WERI-Rb-1 (cell line): Measurements from ENCODE around the gene DPH1.

Source experiments
- DNase-seq: peaks from one replicate; pipeline ENCODE4 v3.0.0-alpha.2; 2020
- H3K27ac ChIP-seq: fragments of 250-450 bp; sonication (Bioruptor Pico); 2 replicates; pipeline ENCODE4 v1.5.1; 2020; ENCODE audit warnings: mild to moderate bottlenecking, moderate library complexity
- H3K27me3 ChIP-seq: fragments of 250-450 bp; sonication (Bioruptor Pico); 2 replicates; pipeline ENCODE4 v1.5.1; 2021; ENCODE audit warnings: mild to moderate bottlenecking, low read depth, moderate library complexity; ENCODE audit not compliant: insufficient read depth, severe bottlenecking
- H3K36me3 ChIP-seq: fragments of 250-450 bp; sonication (Bioruptor Pico); 2 replicates; pipeline ENCODE4 v1.5.1; 2020; ENCODE audit warnings: mild to moderate bottlenecking, moderate library complexity
- H3K4me3 ChIP-seq: 2 replicates; pipeline ENCODE4 v1.5.1; 2011; ENCODE audit warnings: low read depth, mild to moderate bottlenecking, control low read depth, low read length
- H3K9me3 ChIP-seq: fragments of 250-450 bp; sonication (Bioruptor Pico); 2 replicates; pipeline ENCODE4 v1.5.1; 2021; ENCODE audit warnings: mild to moderate bottlenecking, moderate library complexity; ENCODE audit not compliant: severe bottlenecking
- CTCF ChIP-seq: IDR thresholded peaks from 2 replicates; pipeline ENCODE4 v1.5.1; 2011; ENCODE audit warnings: low read depth, mild to moderate bottlenecking, control low read depth, inconsistent platforms, low read length

The DPH1 gene

GRCh38 chr17:2063261-2064146 lies 33.6 kb downstream of the DPH1 start:
- Histone ChIP-seq H3K27me3 (no peaks in the 10 kb centered on the region), H3K36me3 (peaks cover 52% of the 10 kb centered on the region), H3K4me3 (no peak overlapping the region), H3K9me3 (no peaks in the 10 kb centered on the region), H3K27ac (no peak overlapping the region)
- no peak for DNase-seq
- TF ChIP-seq CTCF = no peak

GRCh38 chr17:2064147-2064489 lies 34.2 kb downstream of the DPH1 start:
- Histone ChIP-seq H3K27me3 (no peaks in the 10 kb centered on the region), H3K27ac (no peak overlapping the region), H3K36me3 (peaks cover 53% of the 10 kb centered on the region), H3K9me3 (no peaks in the 10 kb centered on the region), H3K4me3 (no peak overlapping the region)
- DNase-seq = no peak
- no peak for TF ChIP-seq CTCF

DNA sequence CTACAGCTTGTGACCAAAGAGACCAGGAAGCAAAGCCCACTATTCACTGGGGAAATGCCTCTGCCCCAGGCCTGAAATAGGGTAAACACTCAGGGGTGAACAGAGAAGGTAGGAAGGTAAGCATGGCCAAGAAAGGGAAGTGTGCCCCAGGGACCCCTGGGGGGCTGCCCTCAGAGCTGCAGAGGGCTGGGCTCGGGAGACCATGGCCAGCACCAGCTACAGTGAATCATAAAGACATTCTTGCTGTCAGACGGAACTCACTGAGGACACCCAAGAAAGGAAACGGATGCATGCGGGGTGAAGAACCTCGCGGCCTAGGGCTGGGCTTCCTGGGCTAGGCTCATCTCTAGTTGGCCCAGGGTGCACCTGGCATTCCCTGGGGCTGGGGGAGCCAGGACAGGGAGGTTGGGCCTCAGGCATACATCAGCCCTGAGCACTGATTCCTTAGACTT lies 34.6 kb downstream of the DPH1 start:
- Histone ChIP-seq H3K4me3 (no peak overlapping the region), H3K9me3 (no peaks in the 10 kb centered on the region), H3K36me3 (peaks cover 53% of the 10 kb centered on the region), H3K27ac (no peak overlapping the region; the same call in 1 of the 2 replicates), H3K27me3 (no peaks in the 10 kb centered on the region)
- DNase-seq = no peak
- TF ChIP-seq CTCF = no peak

- peak; percentile 83 for TF ChIP-seq CTCF
- peaks cover 53% of the 10 kb centered on the region for H3K36me3 ChIP-seq
- no peak overlapping the region for H3K4me3 ChIP-seq
- no peaks in the 10 kb centered on the region for H3K27me3 ChIP-seq
- peak; percentile 84 for DNase-seq
- no peaks in the 10 kb centered on the region for H3K9me3 ChIP-seq
- H3K27ac ChIP-seq = no peak overlapping the region; the same call in 1 of the 2 replicates
These were observed 35.2 kb downstream of the DPH1 start for GRCh38 chr17:2064980-2065785.

DNA sequence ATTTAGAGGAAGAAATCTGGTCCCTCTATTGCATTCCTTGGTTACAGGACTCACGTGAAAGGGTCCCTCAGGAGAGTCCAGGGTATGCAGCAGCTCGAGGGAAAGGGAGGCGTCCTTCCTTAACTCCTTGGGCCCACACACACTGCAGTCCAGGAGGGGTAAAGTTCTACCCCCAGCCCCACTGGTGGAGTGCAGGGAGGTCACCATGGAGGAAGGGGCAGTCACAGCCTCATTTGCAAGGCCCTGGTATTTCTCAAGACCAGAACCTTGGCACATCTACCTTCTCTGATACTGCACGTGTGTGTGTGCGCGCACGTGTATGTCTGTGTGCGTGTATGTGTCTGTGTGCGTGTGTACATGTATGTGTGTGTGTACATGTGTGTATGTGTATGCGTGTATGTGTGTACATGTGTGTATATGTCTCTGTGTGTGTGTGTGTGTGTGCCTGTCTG lies 36.0 kb downstream of the DPH1 start:
- H3K9me3 ChIP-seq = no peaks in the 10 kb centered on the region
- peaks cover 51% of the 10 kb centered on the region for H3K36me3 ChIP-seq
- DNase-seq = no peak
- H3K27ac ChIP-seq = peak overlapping the region; percentile 94; the same call in 1 of the 2 replicates
- H3K4me3 ChIP-seq = no peak overlapping the region
- no peak for TF ChIP-seq CTCF
- no peaks in the 10 kb centered on the region for H3K27me3 ChIP-seq
